ENCODE measurements around the gene PPP3R2. TPM values are rescaled to one million over a fixed set of nuclear protein-coding genes. Genes with fewer than 3 reads are reported as not detected.

The PPP3R2 gene
- total RNA-seq, 1 donor from 2014 or later = not detected

- peaks cover 3% of the 10 kb centered on the region for H3K9me3 Mint-ChIP-seq
- no peaks in the 10 kb centered on the region for H3K36me3 Mint-ChIP-seq
- Histone ChIP-seq H3K4me3 (no peak overlapping the region), H3K9ac (no peak overlapping the region), H3K79me2 (ENCODE audit: low read depth) (no peaks in the 10 kb centered on the region), H4K20me1 (ENCODE audit: low read depth) (no peaks in the 10 kb centered on the region), H3F3A (ENCODE audit: low read depth) (no peaks in the 10 kb centered on the region), H3K9me3 (ENCODE audit: low read depth) (no peaks in the 10 kb centered on the region), H2AFZ (replicated peaks) (no peak overlapping the region), H3K27ac (no peak overlapping the region), H3K4me2 (no peak overlapping the region), H3K36me3 (no peaks in the 10 kb centered on the region), H3K27me3 (no peaks in the 10 kb centered on the region), H3K4me1 (no peaks in the 10 kb centered on the region)
- no peak for DNase-seq (ENCODE audit: low spot score)
- no peak overlapping the region for H3K4me3 Mint-ChIP-seq
- H3K27me3 Mint-ChIP-seq (ENCODE audit: insufficient read depth, low read depth) = no peaks in the 10 kb centered on the region
- TF ChIP-seq EZH2 (IDR thresholded peaks at IDR 0.05) = no peak
- no peak for TF ChIP-seq EZH2phosphoT487 (IDR thresholded peaks at IDR 0.05)
- TF ChIP-seq CTCF (IDR thresholded peaks at IDR 0.05) = no peak
- peaks cover 4% of the 10 kb centered on the region for H3K4me1 Mint-ChIP-seq
- no peak overlapping the region for H3K27ac Mint-ChIP-seq
Measured at GRCh38 chr9:101636247-101636646, 41.5 kb upstream of the PPP3R2 start.

GRCh38 chr9:101635473-101635872 lies 40.7 kb upstream of the PPP3R2 start:
- Histone ChIP-seq H3K27me3 (no peaks in the 10 kb centered on the region), H3F3A (ENCODE audit: low read depth) (no peaks in the 10 kb centered on the region), H3K4me2 (no peak overlapping the region), H3K4me3 (no peak overlapping the region), H2AFZ (replicated peaks) (no peak overlapping the region), H4K20me1 (ENCODE audit: low read depth) (no peaks in the 10 kb centered on the region), H3K9ac (no peak overlapping the region), H3K79me2 (ENCODE audit: low read depth) (no peaks in the 10 kb centered on the region), H3K27ac (no peak overlapping the region), H3K4me1 (no peaks in the 10 kb centered on the region), H3K36me3 (no peaks in the 10 kb centered on the region), H3K9me3 (ENCODE audit: low read depth) (no peaks in the 10 kb centered on the region)
- DNase-seq (ENCODE audit: low spot score) = no peak
- TF ChIP-seq EZH2phosphoT487 (IDR thresholded peaks at IDR 0.05) (no peak), EZH2 (IDR thresholded peaks at IDR 0.05) (no peak), CTCF (IDR thresholded peaks at IDR 0.05) (no peak)
- H3K27ac Mint-ChIP-seq = no peak overlapping the region
- no peaks in the 10 kb centered on the region for H3K27me3 Mint-ChIP-seq (ENCODE audit: insufficient read depth, low read depth)
- H3K4me3 Mint-ChIP-seq = no peak overlapping the region
- peaks cover 4% of the 10 kb centered on the region for H3K4me1 Mint-ChIP-seq
- no peaks in the 10 kb centered on the region for H3K9me3 Mint-ChIP-seq
- no peaks in the 10 kb centered on the region for H3K36me3 Mint-ChIP-seq

- H3K4me3 ChIP-seq = no peak overlapping the region
- H3K4me1 ChIP-seq = no peaks in the 10 kb centered on the region
- no peak overlapping the region for H3K27ac Mint-ChIP-seq
- no peak overlapping the region for H3K27ac ChIP-seq
- H3K9me3 ChIP-seq (ENCODE audit: low read depth) = no peaks in the 10 kb centered on the region
- H2AFZ ChIP-seq (replicated peaks) = no peak overlapping the region
- H3K4me1 Mint-ChIP-seq = peaks cover 4% of the 10 kb centered on the region
- no peaks in the 10 kb centered on the region for H4K20me1 ChIP-seq (ENCODE audit: low read depth)
- H3K4me3 Mint-ChIP-seq = no peak overlapping the region
- H3K27me3 Mint-ChIP-seq (ENCODE audit: insufficient read depth, low read depth) = no peaks in the 10 kb centered on the region
- H3F3A ChIP-seq (ENCODE audit: low read depth) = no peaks in the 10 kb centered on the region
- no peak overlapping the region for H3K9ac ChIP-seq
- DNase-seq (ENCODE audit: low spot score) = no peak
- no peaks in the 10 kb centered on the region for H3K36me3 Mint-ChIP-seq
- TF ChIP-seq EZH2phosphoT487 (IDR thresholded peaks at IDR 0.05) (no peak), CTCF (IDR thresholded peaks at IDR 0.05) (no peak), EZH2 (IDR thresholded peaks at IDR 0.05) (no peak)
- no peak overlapping the region for H3K4me2 ChIP-seq
- H3K36me3 ChIP-seq = no peaks in the 10 kb centered on the region
- H3K9me3 Mint-ChIP-seq = no peaks in the 10 kb centered on the region
- no peaks in the 10 kb centered on the region for H3K27me3 ChIP-seq
- no peaks in the 10 kb centered on the region for H3K79me2 ChIP-seq (ENCODE audit: low read depth)
Measured at GRCh38 chr9:101634741-101635409, 40.1 kb upstream of the PPP3R2 start.
